Inflammatory macrophage (primary cell): ENCODE results near the gene RHOB.
A peak's percentile ranks its signal among the peaks of the same experiment; 100 is the strongest.
"Not testable (repeated sequence)": the region's sequence is repeated elsewhere in the genome, so short reads cannot be mapped to it uniquely, and the experiment has no call there.

ENCODE experiments used
- DNase-seq, 2 donors: peaks; one replicate each; pipeline ENCODE4 v3.0.0-alpha.2; 2020 to 2022

Gene RHOB

GRCh38 chr2:20476481-20476880 is 29.6 kb downstream of the RHOB start:
- no peak for DNase-seq

GRCh38 chr2:20476950-20477349 is 30.1 kb downstream of the RHOB start:
- DNase-seq = no peak

GRCh38 chr2:20478961-20479360 is 32.1 kb downstream of the RHOB start:
- DNase-seq = no peak

- DNase-seq = no peak
These were observed 33.0 kb downstream of the RHOB start for GRCh38 chr2:20479835-20480234.

GRCh38 chr2:20480913-20481312 is 34.0 kb downstream of the RHOB start:
- no peak for DNase-seq

GRCh38 chr2:20481798-20482405 is 35.0 kb downstream of the RHOB start:
- DNase-seq = no peak

- DNase-seq = no peak
These were observed 35.9 kb downstream of the RHOB start for GRCh38 chr2:20482725-20483124.

- peak in 1 of 2 donors; percentile 41 for DNase-seq
These were observed 36.5 kb downstream of the RHOB start for GRCh38 chr2:20483194-20483895.

- no peak for DNase-seq
These were observed 37.3 kb downstream of the RHOB start for GRCh38 chr2:20484034-20484617.

- DNase-seq = no peak
These were observed 38.1 kb downstream of the RHOB start for GRCh38 chr2:20484810-20485611.

GRCh38 chr2:20485612-20486388 is 38.9 kb downstream of the RHOB start:
- peak; percentile 16 to 39 for DNase-seq

GRCh38 chr2:20486571-20486970 is 39.7 kb downstream of the RHOB start:
- no peak for DNase-seq

GRCh38 chr2:20487030-20487391 is 40.1 kb downstream of the RHOB start:
- no peak for DNase-seq

- DNase-seq = no peak
These were observed 40.7 kb downstream of the RHOB start for GRCh38 chr2:20487392-20488174.

GRCh38 chr2:20488201-20488641 is 41.3 kb downstream of the RHOB start:
- no peak for DNase-seq

GRCh38 chr2:20488782-20489181 is 41.9 kb downstream of the RHOB start:
- no peak for DNase-seq

- DNase-seq = no peak
These were observed 43.7 kb downstream of the RHOB start for GRCh38 chr2:20490300-20491181.

GRCh38 chr2:20491739-20492531 is 45.1 kb downstream of the RHOB start:
- DNase-seq = peak in 1 of 2 donors; percentile 52

GRCh38 chr2:20493095-20493494 is 46.2 kb downstream of the RHOB start:
- DNase-seq = not testable (repeated sequence)

GRCh38 chr2:20494241-20494640 is 47.4 kb downstream of the RHOB start:
- peak; percentile 66 to 82 for DNase-seq
